Measurements from ENCODE around the gene LRRC37B.
"Not testable (repeated sequence)": the region's sequence is repeated elsewhere in the genome, so short reads cannot be mapped to it uniquely, and the experiment has no call there.

LRRC37B gene

DNA sequence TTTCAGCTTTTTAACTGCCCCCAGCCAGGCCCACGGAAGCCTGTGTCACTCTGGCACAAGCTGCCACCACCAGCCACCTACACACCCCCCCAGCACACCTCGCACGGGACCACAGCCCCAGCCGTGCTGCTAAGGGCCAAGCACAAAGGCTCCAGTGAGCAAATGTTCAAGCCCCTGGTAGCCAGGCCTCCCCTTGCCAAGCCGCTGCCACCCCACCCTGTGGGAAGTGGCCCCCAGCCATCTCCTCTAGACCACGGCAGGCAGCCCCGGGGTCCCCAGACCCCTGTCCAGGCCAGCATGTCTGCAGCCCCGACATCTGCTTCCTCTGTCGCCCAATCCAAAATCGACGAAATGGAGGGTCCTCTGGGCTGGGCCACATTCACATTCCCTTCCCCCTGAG lies 35.1 kb downstream of the LRRC37B start:
- DNase-seq: not testable (repeated sequence)

DNA sequence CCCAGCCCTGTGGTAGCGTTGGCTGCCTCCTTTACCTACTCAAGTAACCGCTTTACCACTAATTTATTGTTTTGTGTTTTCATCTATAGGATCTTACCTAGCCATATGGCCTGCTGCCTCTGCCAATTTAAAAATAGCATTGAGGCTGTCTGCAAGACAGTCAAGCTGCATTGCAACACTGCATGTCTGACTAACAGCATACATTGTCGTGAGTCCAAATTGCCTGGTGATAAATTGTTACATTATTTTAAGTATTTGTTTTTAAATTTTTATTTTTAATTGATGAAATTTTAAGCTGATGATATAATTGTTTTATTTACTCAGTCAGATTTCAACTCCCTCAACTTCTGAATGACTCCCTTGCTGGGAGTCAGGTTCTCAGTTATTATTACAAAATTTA lies 38.4 kb downstream of the LRRC37B start:
- DNase-seq: not testable (repeated sequence)

GRCh38 chr17:32047663-32048062 lies 40.5 kb downstream of the LRRC37B start:
- DNase-seq: not testable (repeated sequence)

DNA sequence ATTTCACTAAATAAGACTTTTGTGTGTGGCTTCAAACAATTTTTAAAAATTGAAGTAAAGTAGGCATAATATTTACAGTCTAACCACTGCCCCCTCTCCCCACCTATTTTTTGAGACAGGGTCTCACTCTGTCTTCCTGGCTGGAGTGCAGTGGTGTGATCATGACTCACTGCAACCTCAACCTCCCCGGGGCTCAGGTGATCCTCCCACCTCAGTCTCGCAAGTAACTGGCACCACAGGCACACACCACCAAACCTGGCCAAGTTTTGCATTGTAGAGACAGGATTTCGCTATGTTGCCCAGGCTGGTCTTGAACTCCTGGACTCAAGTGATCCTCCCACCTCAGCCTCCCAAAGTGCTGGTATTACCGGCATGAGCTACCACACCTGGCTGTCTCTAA lies 47.8 kb downstream of the LRRC37B start:
- not testable (repeated sequence) for DNase-seq

DNA sequence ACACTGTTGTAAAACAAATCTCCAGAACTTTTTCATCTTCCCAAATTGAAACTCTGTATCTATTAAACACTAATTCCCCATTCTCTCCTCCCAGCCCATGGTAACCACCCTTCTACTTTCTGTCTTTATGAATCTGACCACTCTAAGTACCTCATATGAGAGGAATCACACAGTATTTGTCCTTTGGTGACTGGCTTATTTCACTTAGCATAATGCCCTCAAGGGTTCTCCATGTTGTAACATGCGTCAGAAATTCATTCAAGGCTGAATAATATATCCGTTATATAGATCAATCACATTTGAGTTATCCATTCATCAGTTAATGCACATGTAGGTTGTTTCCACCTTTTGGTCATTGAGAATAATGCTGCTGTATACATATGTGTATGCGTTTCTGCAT lies 48.2 kb downstream of the LRRC37B start:
- not testable (repeated sequence) for DNase-seq

DNA sequence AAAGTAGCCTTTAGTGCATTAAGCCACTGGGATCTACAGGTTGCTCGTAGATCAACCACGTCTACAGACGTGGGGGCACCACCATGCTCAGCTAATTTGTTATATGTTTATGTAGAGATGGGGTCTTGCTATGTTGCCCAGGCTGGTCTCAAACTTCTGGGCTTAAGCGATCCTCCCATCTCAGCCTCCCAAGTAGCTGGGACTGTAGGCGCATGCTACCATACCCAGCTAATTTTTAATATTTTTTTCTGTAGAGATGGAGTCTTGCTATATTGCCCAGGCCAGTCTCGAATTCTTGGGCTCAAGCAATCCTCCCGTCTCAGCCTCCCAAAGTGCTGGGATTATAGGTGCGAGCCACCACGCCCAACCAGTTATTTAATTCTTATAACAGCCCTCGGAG lies 49.3 kb downstream of the LRRC37B start:
- DNase-seq: not testable (repeated sequence)

DNA sequence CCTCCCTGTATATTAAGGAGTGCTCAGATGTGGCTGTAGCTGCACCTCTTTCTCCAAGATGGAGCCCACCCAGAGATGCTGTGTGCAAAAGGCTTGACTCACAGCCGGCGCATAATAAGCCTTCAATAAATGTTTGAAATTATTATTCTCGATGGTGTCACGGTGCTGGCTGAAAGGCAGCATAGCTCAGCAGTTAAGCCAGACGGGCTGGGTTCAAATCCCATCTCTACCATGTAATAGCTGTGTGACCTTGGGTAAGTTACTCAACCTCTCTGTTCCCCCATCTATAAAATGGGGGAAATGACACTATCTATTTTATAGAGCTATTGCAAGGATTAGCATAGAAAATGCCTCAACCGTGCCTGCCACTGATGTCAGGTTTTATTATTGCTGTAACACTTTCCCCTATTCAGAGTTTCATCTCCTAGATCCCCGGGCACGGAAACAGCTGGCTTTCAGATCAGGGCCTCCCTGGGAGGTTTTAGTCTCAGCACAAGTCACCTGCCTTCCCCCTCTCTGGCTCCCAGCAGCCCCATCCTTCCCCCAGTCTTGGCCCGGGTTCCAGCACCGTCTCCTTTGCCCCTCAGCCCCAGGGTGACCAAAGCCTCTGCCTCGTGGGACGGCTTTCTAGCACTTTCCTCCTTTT lies 50.4 kb downstream of the LRRC37B start:
- DNase-seq: not testable (repeated sequence)

GRCh38 chr17:32060695-32061094 lies 53.5 kb downstream of the LRRC37B start:
- not testable (repeated sequence) for DNase-seq

DNA sequence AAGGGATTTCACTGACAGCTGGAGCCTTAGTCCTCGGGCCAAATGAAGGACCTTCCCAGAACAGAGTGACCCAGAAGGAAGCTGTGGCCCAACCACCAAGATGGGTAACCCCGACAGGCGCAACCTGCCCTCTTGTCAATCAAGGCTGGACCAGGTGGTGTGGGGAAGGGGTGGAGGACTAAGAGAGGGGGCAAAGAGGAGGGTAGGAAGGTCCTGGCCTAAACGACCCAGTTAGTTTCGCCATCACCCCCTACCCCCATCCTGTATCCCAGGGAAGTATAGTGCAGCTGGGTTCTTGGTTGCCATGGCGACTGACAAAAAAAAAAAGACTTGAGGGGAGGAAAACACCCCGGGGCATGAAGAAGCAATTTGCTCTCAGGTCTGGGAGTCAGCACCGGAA lies 54.7 kb downstream of the LRRC37B start:
- DNase-seq: not testable (repeated sequence)

DNA sequence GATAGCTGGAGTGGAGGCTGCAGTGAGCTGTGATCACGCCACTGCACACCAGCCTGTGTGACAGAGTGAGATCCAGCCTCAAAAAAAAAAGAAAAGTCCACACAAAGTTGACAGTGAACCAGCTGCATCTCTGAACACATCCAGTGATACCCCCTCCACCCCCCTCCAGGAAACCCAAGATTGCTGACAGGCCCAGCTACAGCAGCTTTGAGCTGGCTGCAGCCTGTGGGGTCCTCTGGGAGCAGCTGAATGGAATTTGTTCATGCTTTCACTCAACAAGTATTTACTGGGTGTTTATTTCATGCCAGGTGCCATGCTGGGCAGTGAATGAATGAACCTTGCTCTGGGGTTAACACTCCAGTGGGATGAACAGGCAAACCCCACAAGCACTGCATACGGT lies 56.9 kb downstream of the LRRC37B start:
- not testable (repeated sequence) for DNase-seq

GRCh38 chr17:32066123-32066680 lies 59.0 kb downstream of the LRRC37B start:
- not testable (repeated sequence) for DNase-seq

DNA sequence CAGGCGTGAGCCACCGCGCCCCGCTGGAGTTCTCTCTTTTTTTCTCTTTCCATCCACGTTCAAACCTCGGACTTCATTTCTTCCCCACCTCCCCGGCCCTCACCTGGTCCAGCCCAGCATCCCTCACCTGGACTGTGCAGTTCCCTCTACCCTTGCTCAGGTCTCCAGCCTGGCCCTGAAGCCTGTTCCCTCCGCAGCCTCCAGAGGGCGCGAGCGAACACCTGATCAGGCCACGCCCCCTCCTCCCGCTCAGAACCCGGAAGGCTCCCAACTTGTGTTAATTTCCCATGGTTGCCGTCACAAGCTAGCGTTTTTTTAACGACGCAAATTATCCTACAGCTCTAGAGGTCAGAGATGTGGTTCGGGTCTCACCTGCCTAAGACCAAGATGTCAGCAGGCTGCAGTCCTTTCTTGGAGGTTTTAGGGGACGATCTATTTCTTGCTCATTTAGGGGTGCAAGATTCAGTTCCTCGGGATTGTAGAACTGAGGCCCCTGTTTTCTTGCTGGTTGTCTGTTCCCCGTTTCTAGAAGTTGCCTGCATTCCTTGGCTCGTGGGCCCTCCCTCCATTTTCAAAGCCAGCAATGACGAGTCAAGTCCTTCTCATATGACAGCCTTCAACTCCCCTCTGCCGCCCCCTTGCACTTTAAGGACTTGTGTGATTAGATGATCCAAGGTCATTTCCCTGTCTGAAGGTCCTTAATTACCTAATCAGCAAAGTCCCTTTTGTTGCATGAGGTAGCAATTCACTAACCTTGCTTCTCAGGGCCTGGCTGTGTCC lies 59.9 kb downstream of the LRRC37B start:
- DNase-seq: not testable (repeated sequence)

DNA sequence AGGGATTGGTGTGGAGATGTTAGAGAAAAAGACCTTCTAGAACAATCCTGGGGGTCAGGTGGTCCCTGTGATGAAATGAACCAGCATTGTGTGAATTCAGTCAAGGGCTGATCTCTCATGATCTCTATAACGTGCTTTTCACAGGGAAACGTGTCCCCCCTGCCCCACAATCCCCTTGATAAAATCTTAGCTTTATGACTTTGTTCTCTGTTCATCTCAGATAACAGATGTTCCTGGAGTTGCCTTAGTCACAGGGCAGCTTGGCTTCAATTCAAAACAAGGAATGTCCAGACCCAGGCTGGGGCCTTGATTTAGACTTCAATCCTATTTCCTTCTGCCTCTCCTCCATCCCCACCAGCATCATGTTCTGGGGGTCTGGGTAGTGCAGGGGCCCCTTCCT lies 61.9 kb downstream of the LRRC37B start:
- DNase-seq: not testable (repeated sequence)

DNA sequence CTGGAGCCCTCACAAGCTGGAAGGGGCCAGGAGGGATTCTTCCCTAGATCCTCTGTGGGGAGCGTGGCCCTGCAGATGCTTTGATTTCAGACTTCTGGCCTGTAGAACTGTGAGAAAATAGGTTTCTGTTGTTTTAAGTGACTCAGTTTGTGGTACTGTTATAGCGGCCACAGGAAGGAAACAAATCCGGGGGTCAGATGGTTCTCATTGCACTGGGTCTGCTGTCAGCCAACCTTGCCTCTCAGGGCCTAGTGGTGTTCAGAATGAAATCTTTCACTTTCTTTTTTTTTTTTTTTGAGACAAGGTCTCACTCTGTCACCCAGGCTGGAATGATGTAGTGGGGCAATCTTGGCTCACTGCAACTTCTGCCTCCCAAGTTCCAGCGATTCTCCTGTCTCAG lies 64.8 kb downstream of the LRRC37B start:
- not testable (repeated sequence) for DNase-seq

GRCh38 chr17:32073131-32073530 lies 65.9 kb downstream of the LRRC37B start:
- not testable (repeated sequence) for DNase-seq

GRCh38 chr17:32079753-32080152 lies 72.6 kb downstream of the LRRC37B start:
- peak; percentile 8 for DNase-seq

DNA sequence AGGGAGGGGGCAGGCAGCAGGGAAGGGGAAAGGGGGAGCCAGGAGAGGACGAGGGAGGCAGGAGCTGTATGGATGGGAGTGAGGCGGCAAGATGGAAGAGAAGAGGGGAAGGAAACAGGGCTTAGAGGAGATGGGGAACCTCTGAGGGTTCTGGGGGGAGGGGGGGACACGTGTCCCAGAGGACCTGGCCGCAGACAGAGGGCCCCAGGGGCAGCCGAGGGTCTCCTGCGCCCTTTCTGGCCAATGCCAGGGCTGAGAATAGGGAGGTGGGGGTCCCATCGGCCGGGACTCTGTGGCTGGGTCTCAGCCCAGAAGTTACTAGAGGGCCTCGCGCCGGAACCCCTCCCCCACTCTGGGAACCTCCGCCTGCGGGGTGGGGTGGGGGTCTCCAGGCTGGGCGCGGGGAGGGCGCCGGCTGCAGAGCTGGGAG lies 76.4 kb downstream of the LRRC37B start:
- not testable (repeated sequence) for DNase-seq

- not testable (repeated sequence) for DNase-seq
These were observed 77.1 kb downstream of the LRRC37B start for GRCh38 chr17:32084003-32084941.

DNA sequence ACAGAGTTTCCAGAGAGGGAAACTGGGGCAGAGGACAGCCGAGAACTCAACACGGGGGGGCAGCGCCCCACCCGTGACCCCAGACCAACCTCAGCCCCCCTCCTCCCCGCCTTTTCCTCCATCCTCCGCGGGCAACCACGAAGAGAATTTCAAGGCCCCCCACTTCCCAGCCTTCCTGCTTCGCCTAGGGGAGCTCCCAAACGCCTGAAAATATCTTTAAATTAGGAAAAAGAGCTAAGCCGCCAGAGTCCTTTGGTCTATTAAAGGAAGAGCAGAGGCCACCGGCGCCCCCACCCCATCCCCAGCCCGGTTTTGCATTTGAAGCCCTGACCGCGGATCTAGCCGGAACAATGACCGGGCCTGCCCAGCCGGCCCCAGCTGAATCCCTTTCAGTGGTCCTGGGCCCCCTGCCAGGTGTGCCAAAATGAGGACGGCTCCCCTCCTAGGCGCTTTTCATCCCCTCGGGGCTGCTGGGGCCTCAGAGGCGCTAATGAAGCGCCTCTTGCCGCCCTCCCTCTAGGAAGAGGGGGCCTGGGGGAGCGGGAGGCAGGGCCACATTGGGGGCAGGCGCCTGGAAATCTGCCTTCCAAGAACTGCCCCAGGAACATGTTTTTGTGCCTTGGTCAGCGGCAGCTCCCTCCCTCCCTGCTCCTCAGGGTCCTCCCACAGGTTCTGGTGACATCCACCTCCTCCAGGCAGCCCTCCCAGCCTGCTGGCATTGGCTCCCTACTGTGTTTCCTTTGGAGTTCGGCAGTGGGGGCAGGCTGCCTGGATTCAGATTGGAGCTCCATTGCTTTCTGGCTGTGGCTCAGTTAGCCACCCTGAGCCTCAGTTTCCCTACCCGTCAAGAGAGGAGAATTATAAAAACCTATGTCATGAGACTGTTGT lies 78.0 kb downstream of the LRRC37B start:
- DNase-seq: not testable (repeated sequence)

DNA sequence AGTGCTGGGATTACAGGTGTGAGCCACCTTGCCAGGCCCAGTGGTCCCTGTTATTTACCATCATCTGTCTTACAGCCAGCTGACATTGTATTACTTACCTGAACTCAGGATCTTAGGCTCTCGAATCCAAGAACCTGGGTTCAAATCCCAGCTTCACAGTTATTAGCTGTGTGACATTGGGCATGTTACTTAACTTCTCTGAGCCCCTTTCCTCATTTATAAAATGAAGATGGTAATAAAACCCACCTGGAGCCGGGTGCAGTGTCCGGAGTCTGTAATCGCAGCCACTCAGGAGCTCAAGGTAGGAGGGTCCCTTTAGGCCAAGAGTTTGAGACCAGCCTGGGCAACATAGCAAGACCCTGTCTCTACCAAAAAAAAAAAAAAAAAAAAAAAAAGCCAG lies 79.7 kb downstream of the LRRC37B start:
- not testable (repeated sequence) for DNase-seq

GRCh38 chr17:32092062-32092461 lies 84.9 kb downstream of the LRRC37B start:
- not testable (repeated sequence) for DNase-seq

DNA sequence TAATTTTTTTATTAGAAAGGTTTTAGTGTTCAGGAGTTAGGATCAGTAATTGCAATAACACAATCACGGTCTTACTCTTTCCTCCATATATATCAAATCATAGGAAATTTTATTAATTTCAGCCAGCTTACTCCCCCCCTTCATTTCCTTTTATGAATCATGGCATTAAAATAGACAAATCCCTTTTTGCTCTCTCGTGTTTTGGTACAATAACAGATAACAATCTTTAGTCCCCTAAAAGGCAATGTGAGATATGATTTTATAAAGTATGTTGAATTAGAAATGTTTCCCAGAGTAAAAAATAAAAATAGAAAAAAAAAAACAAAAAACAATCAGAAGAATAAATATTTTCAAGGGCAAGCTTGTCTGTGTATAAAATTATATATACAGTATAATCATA lies 92.5 kb downstream of the LRRC37B start:
- no peak for DNase-seq
